ENCODE data around the gene PRKN. TPM values are rescaled to one million over a fixed set of nuclear protein-coding genes. Genes with fewer than 3 reads are reported as not detected.

The PRKN gene
- total RNA-seq, 1 experiment from 2014 or later = 2.0 TPM

- H3K36me3 Mint-ChIP-seq (ENCODE audit: insufficient read depth in 1 of 3, low read depth in 3 of 3) = no peaks in the 10 kb centered on the region
- no CpG with 5 or more reads among the region's 6 CpGs for WGBS (ENCODE audit: extremely low coverage, insufficient read length, low lambda C conversion rate)
These were observed 1316.8 kb downstream of the PRKN start for GRCh38 chr6:161410736-161411135.

More at GRCh38 chr6:161410736-161411135, 1316.8 kb downstream of the PRKN start:
- no peak overlapping the region for H3K4me3 Mint-ChIP-seq
- no peak overlapping the region for H3K27ac ChIP-seq (ENCODE audit: insufficient read length, low read depth, low read length)
- no peak overlapping the region for H4K91ac ChIP-seq (ENCODE audit: insufficient read length, low read depth, low read length)
- no peak overlapping the region for H2AK5ac ChIP-seq (ENCODE audit: insufficient read length, low read length)
- no peak overlapping the region for H3T11ph ChIP-seq (ENCODE audit: low read length)
- no peak overlapping the region for H2BK12ac ChIP-seq (ENCODE audit: insufficient read length, low read depth, low read length)
- H3K27me3 Mint-ChIP-seq (ENCODE audit: low read depth) = peaks cover 5% of the 10 kb centered on the region
- no peak overlapping the region for H3K14ac ChIP-seq (ENCODE audit: insufficient read depth, low read length)
- H3K9me3 ChIP-seq (ENCODE audit: control insufficient read depth, low read depth, low read length) = peaks cover 10% of the 10 kb centered on the region
- no peak overlapping the region for H2BK5ac ChIP-seq (ENCODE audit: insufficient read length, low read length)
- no peak for DNase-seq
- no peak overlapping the region for H3K27ac Mint-ChIP-seq
- peaks cover 3 to 5% of the 10 kb centered on the region in 2 experiments; a peak in 4 of 5 replicates for H3K9me3 Mint-ChIP-seq
- H2AFZ ChIP-seq (ENCODE audit: low read length) = no peak overlapping the region
- H2BK15ac ChIP-seq (ENCODE audit: low read depth, low read length) = no peak overlapping the region
- H3K4me1 Mint-ChIP-seq = peaks cover 14 to 15% of the 10 kb centered on the region in 2 experiments
- H4K8ac ChIP-seq (replicated peaks; ENCODE audit: insufficient read length, low read depth, low read length) = no peak overlapping the region
- H3K23ac ChIP-seq (ENCODE audit: insufficient read length, low read depth, low read length) = no peak overlapping the region
- H3K79me2 ChIP-seq (ENCODE audit: insufficient read depth, low read length) = no peaks in the 10 kb centered on the region
- H2BK20ac ChIP-seq (ENCODE audit: low read depth, low read length, poor library complexity, severe bottlenecking) = no peak overlapping the region
- no peak for TF ChIP-seq CTCF (conservative IDR thresholded peaks at IDR 0.05)
- no peak overlapping the region for H3K9ac ChIP-seq (ENCODE audit: extremely low read depth, insufficient read length, low read length)
- no peak overlapping the region for H3K4me2 ChIP-seq (ENCODE audit: insufficient read depth, insufficient read length, low read length)
- no peaks in the 10 kb centered on the region for H3K79me1 ChIP-seq (ENCODE audit: insufficient read depth, low read depth, low read length, poor library complexity, severe bottlenecking)
- H3K4ac ChIP-seq (ENCODE audit: low read depth, low read length) = no peak overlapping the region
- H4K5ac ChIP-seq (ENCODE audit: insufficient read length, low read depth, low read length) = no peak overlapping the region
- H3K56ac ChIP-seq (ENCODE audit: insufficient read length, low read depth, low read length) = no peak overlapping the region
- H3K27me3 ChIP-seq (ENCODE audit: insufficient read depth, low read length) = no peaks in the 10 kb centered on the region
- H3K4me1 ChIP-seq (ENCODE audit: insufficient read depth, low read length) = no peaks in the 10 kb centered on the region
- H3K18ac ChIP-seq (ENCODE audit: insufficient read length, low read depth, low read length) = no peak overlapping the region
- H3K23me2 ChIP-seq (ENCODE audit: insufficient read length, low read depth, low read length, poor library complexity, severe bottlenecking) = no peaks in the 10 kb centered on the region
- H2BK120ac ChIP-seq (ENCODE audit: low read depth, low read length, poor library complexity, severe bottlenecking) = no peak overlapping the region
- H4K20me1 ChIP-seq (ENCODE audit: control insufficient read depth, insufficient read depth, insufficient read length) = no peaks in the 10 kb centered on the region
